SJSA1 (cell line): ENCODE results near the gene CEACAM7. TPM values are rescaled to one million over a fixed set of nuclear protein-coding genes. Genes with fewer than 3 reads are reported as not detected.

Experiments
- DNase-seq, 2 experiments: peaks; one replicate each; pipeline ENCODE4 v3.0.0-alpha.2; 2015 to 2020; ENCODE audit warnings: low spot score in 2 of 2, low read depth in 1 of 2
- H3K27ac ChIP-seq: fragments of 250-450 bp; sonication (Bioruptor Pico); 2 replicates; pipeline ENCODE4 v1.5.1; 2020; ENCODE audit warnings: mild to moderate bottlenecking, moderate library complexity
- H3K27me3 ChIP-seq: fragments of 250-450 bp; sonication (Bioruptor Pico); replicated peaks from 2 replicates; pipeline ENCODE4 v1.5.1; 2020; ENCODE audit warnings: mild to moderate bottlenecking, moderate library complexity
- H3K36me3 ChIP-seq: fragments of 250-450 bp; sonication (Bioruptor Pico); 2 replicates; pipeline ENCODE4 v1.5.1; 2020; ENCODE audit warnings: mild to moderate bottlenecking
- H3K4me1 ChIP-seq: fragments of 250-450 bp; sonication (Bioruptor Pico); replicated peaks from 2 replicates; pipeline ENCODE4 v1.6.1; 2021; ENCODE audit warnings: mild to moderate bottlenecking
- H3K4me3 ChIP-seq: fragments of 250-450 bp; sonication (Bioruptor Pico); 2 replicates; pipeline ENCODE4 v1.5.1; 2020; ENCODE audit warnings: mild to moderate bottlenecking
- H3K9me3 ChIP-seq: fragments of 250-450 bp; sonication (Bioruptor Pico); replicated peaks from 2 replicates; pipeline ENCODE4 v1.5.1; 2020; ENCODE audit warnings: mild to moderate bottlenecking
- total RNA-seq: library from RNA; depleted of rRNA; stranded (reverse); fragments of >200 nt; shearing (Covaris generic); gene quantifications from 2 replicates; pipeline ENCODE4 v1.2.3, GENCODE V29; 2014

CEACAM7 gene
- total RNA-seq, 1 experiment from 2014 or later = not detected

- no peaks in the 10 kb centered on the region for H3K4me1 ChIP-seq
- DNase-seq = peak; percentile 59 to 67
- peaks cover 11% of the 10 kb centered on the region; the same call in 1 of the 2 replicates for H3K27me3 ChIP-seq
- H3K36me3 ChIP-seq = no peaks in the 10 kb centered on the region
- H3K9me3 ChIP-seq = no peaks in the 10 kb centered on the region
- H3K27ac ChIP-seq = no peak overlapping the region
- H3K4me3 ChIP-seq = no peak overlapping the region
Observed at GRCh38 chr19:41706741-41707501, 18.9 kb upstream of the CEACAM7 start.

GRCh38 chr19:41705393-41706174 is 17.5 kb upstream of the CEACAM7 start:
- no peak for DNase-seq
- Histone ChIP-seq H3K36me3 (no peaks in the 10 kb centered on the region), H3K9me3 (no peaks in the 10 kb centered on the region), H3K27me3 (peaks cover 8% of the 10 kb centered on the region; the same call in 1 of the 2 replicates), H3K27ac (no peak overlapping the region), H3K4me1 (no peaks in the 10 kb centered on the region), H3K4me3 (no peak overlapping the region)

DNA sequence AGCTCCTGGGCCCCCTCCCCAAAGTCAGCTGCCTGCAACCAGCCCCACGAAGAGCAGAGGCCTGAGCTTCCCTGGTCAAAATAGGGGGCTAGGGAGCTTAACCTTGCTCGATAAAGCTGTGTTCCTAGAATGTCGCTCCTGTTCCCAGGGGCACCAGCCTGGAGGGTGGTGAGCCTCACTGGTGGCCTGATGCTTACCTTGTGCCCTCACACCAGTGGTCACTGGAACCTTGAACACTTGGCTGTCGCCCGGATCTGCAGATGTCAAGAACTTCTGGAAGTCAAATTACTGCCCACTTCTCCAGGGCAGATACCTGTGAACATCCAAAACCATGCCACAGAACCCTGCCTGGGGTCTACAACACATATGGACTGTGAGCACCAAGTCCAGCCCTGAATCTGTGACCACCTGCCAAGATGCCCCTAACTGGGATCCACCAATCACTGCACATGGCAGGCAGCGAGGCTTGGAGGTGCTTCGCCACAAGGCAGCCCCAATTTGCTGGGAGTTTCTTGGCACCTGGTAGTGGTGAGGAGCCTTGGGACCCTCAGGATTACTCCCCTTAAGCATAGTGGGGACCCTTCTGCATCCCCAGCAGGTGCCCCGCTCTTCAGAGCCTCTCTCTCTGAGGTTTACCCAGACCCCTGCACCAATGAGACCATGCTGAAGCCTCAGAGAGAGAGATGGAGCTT is 15.7 kb upstream of the CEACAM7 start:
- H3K36me3 ChIP-seq = no peaks in the 10 kb centered on the region
- H3K9me3 ChIP-seq = no peaks in the 10 kb centered on the region
- no peak overlapping the region for H3K4me3 ChIP-seq
- H3K27me3 ChIP-seq = peaks cover 8% of the 10 kb centered on the region; the same call in 1 of the 2 replicates
- DNase-seq = peak in 1 of 2 experiments; percentile 20
- no peak overlapping the region for H3K27ac ChIP-seq
- no peaks in the 10 kb centered on the region for H3K4me1 ChIP-seq

DNA sequence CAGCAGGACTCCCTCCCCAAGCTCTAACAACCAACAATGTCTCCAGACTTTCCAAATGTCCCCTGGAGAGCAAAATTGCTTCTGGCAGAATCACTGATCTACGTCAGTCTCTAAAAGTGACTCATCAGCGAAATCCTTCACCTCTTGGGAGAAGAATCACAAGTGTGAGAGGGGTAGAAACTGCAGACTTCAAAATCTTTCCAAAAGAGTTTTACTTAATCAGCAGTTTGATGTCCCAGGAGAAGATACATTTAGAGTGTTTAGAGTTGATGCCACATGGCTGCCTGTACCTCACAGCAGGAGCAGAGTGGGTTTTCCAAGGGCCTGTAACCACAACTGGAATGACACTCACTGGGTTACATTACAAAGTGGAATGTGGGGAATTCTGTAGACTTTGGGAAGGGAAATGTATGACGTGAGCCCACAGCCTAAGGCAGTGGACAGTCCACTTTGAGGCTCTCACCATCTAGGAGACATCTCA is 14.1 kb upstream of the CEACAM7 start:
- Histone ChIP-seq H3K9me3 (no peaks in the 10 kb centered on the region), H3K4me3 (no peak overlapping the region), H3K27ac (no peak overlapping the region), H3K36me3 (no peaks in the 10 kb centered on the region), H3K4me1 (no peaks in the 10 kb centered on the region), H3K27me3 (peaks cover 7% of the 10 kb centered on the region; the same call in 1 of the 2 replicates)
- DNase-seq = peak in 1 of 2 experiments; percentile 15

DNA sequence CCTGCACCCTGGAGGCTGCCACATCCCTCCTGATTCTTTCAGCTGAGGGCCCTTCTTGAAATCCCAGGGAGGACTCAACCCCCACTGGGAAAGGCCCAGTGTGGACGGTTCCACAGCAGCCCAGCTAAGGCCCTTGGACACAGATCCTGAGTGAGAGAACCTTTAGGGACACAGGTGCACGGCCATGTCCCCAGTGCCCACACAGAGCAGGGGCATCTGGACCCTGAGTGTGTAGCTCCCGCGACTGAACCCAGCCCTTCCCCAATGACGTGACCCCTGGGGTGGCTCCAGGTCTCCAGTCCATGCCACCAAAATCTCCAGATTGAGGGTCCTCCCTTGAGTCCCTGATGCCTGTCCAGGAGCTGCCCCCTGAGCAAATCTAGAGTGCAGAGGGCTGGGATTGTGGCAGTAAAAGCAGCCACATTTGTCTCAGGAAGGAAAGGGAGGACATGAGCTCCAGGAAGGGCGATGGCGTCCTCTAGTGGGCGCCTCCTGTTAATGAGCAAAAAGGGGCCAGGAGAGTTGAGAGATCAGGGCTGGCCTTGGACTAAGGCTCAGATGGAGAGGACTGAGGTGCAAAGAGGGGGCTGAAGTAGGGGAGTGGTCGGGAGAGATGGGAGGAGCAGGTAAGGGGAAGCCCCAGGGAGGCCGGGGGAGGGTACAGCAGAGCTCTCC is 13.5 kb upstream of the CEACAM7 start:
- no peak overlapping the region for H3K4me3 ChIP-seq
- H3K27ac ChIP-seq = no peak overlapping the region
- H3K27me3 ChIP-seq = peaks cover 5% of the 10 kb centered on the region; the same call in 1 of the 2 replicates
- no peaks in the 10 kb centered on the region for H3K9me3 ChIP-seq
- DNase-seq = peak in 1 of 2 experiments; percentile 28
- no peaks in the 10 kb centered on the region for H3K36me3 ChIP-seq
- no peaks in the 10 kb centered on the region for H3K4me1 ChIP-seq

DNA sequence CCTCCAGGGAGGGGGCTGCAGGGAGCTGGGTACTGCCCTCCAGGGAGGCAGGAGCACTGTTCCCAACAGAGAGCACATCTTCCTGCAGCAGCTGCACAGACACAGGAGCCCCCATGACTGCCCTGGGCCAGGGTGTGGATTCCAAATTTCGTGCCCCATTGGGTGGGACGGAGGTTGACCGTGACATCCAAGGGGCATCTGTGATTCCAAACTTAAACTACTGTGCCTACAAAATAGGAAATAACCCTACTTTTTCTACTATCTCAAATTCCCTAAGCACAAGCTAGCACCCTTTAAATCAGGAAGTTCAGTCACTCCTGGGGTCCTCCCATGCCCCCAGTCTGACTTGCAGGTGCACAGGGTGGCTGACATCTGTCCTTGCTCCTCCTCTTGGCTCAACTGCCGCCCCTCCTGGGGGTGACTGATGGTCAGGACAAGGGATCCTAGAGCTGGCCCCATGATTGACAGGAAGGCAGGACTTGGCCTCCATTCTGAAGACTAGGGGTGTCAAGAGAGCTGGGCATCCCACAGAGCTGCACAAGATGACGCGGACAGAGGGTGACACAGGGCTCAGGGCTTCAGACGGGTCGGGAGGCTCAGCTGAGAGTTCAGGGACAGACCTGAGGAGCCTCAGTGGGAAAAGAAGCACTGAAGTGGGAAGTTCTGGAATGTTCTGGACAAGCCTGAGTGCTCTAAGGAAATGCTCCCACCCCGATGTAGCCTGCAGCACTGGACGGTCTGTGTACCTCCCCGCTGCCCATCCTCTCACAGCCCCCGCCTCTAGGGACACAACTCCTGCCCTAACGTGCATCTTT is 12.5 kb upstream of the CEACAM7 start:
- DNase-seq = peak in 1 of 2 experiments; percentile 28
- no peaks in the 10 kb centered on the region for H3K36me3 ChIP-seq
- H3K27ac ChIP-seq = no peak overlapping the region
- H3K4me1 ChIP-seq = no peaks in the 10 kb centered on the region
- no peaks in the 10 kb centered on the region for H3K27me3 ChIP-seq
- H3K4me3 ChIP-seq = no peak overlapping the region
- H3K9me3 ChIP-seq = no peaks in the 10 kb centered on the region

- H3K36me3 ChIP-seq = no peaks in the 10 kb centered on the region
- no peaks in the 10 kb centered on the region for H3K27me3 ChIP-seq
- H3K9me3 ChIP-seq = no peaks in the 10 kb centered on the region
- H3K27ac ChIP-seq = no peak overlapping the region
- H3K4me3 ChIP-seq = no peak overlapping the region
- no peaks in the 10 kb centered on the region for H3K4me1 ChIP-seq
- DNase-seq = peak in 1 of 2 experiments; percentile 8
Observed at GRCh38 chr19:41699968-41700323, 11.9 kb upstream of the CEACAM7 start.

- H3K9me3 ChIP-seq = no peaks in the 10 kb centered on the region
- H3K4me3 ChIP-seq = no peak overlapping the region
- H3K36me3 ChIP-seq = no peaks in the 10 kb centered on the region
- H3K27me3 ChIP-seq = no peaks in the 10 kb centered on the region
- no peak overlapping the region for H3K27ac ChIP-seq
- peak in 1 of 2 experiments; percentile 31 for DNase-seq
- no peaks in the 10 kb centered on the region for H3K4me1 ChIP-seq
Observed at GRCh38 chr19:41699231-41699967, 11.3 kb upstream of the CEACAM7 start.

GRCh38 chr19:41698746-41699230 is 10.7 kb upstream of the CEACAM7 start:
- Histone ChIP-seq H3K9me3 (no peaks in the 10 kb centered on the region), H3K27me3 (no peaks in the 10 kb centered on the region)

GRCh38 chr19:41697198-41697855 is 9.3 kb upstream of the CEACAM7 start:
- H3K4me3 ChIP-seq = no peak overlapping the region
- no peaks in the 10 kb centered on the region for H3K36me3 ChIP-seq
- no peaks in the 10 kb centered on the region for H3K4me1 ChIP-seq
- H3K27ac ChIP-seq = no peak overlapping the region
- no peaks in the 10 kb centered on the region for H3K9me3 ChIP-seq
- peak in 1 of 2 experiments; percentile 33 for DNase-seq
- no peaks in the 10 kb centered on the region for H3K27me3 ChIP-seq

More at GRCh38 chr19:41698746-41699230, 10.7 kb upstream of the CEACAM7 start:
- no peak for DNase-seq
- no peaks in the 10 kb centered on the region for H3K4me1 ChIP-seq
- no peak overlapping the region for H3K27ac ChIP-seq
- H3K36me3 ChIP-seq = no peaks in the 10 kb centered on the region
- no peak overlapping the region for H3K4me3 ChIP-seq

GRCh38 chr19:41696402-41697197 is 8.5 kb upstream of the CEACAM7 start:
- Histone ChIP-seq H3K27ac (no peak overlapping the region), H3K27me3 (no peaks in the 10 kb centered on the region), H3K4me1 (no peaks in the 10 kb centered on the region), H3K9me3 (no peaks in the 10 kb centered on the region), H3K4me3 (no peak overlapping the region), H3K36me3 (no peaks in the 10 kb centered on the region)
- peak in 1 of 2 experiments; percentile 40 for DNase-seq
